Stimulated activated CD4-positive, alpha-beta T cell treated with anti-CD3 and anti-CD28 coated beads, Interleukin-12 subunit alpha, Interleukin-12 subunit beta, amount 100 ng/mL, for 24 hours (primary cell): ENCODE results near the gene ARHGEF33.

Source experiments
- DNase-seq, 2 experiments: peaks; one replicate each; pipeline ENCODE4 v3.0.0-alpha.2; 2020; ENCODE audit warnings: low read depth in 2 of 2

ARHGEF33 gene

DNA sequence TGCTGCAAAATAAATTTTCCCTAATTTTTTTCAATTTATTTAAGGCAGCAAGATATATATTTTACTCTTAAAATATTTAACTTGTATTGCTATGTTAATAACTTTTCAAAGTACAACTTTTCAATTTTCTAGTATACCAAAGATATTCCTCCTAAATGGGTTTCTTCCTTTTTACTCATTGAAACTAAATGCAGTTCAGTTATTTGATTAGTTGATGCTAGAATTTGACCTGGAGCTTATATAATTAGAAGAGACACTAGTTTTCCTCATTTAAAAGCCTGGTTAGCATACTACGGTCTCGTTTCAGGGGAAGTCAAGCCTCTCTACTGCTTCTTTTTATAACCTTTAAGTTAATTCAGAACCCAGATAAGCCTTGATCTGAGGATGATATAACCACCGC lies at the start of gene ARHGEF33:
ARHGEF33 (plus strand) TSS at position 301 of the 400 bp plus-strand sequence. CDS start 29,573 bp downstream, outside the sequence.
- DNase-seq, result no peak

DNA sequence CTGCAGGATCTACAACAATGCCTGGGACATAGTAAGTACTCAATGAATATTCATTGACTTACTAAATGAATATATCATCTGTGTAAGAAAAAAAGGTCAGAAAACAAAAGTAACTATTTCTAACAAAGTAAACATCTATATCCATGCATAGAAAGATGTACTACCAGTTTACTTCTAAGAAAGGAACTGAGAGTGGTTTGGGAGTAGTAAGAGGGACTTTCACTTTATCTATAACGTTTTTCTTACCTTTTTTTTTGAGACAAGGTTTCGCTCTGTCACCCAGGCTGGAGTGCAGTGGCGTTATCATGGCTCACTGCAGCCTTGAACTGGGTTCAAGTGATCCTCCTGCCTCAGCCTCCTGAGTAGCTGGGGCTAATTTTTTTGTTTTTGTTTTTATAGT lies 39.6 kb upstream of the ARHGEF33 start:
- DNase-seq, result no peak

DNA sequence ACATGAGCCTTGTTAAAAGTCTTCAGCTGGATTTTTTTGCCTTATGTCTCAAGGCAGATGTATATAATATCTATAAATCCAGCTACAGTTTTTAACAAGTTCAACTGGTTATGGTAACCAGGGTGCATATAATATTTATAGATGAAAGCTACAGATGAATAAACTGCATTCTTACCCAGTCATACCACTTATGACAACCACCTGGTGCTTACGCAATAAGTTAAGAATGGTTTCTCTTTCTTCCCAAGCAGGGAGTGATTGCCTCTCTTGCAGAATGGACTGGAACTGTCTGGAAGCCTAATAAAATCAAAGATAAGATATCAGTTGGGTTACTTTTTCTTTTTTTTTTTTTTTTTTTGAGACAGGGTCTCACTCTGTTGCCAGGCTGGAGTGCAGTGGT lies 33.5 kb upstream of the ARHGEF33 start:
- no peak for DNase-seq

DNA sequence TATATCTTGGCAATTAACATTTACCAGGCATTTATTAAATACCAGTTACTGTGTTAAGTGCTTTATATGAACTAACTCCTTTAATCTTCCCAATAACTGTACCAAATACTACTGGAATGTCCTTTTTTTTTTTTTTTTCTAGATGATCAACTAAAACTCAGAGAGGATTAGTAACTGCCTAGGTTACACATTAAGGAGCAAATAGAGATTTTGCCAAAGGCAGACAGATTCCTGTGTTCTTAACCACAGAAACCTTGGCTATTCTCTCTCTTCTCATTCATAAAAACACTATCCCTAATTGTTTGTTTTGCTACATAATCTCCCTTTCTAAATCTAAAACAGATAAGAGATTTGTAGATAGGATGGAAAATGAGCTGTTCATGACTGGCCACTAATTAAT lies 27.2 kb upstream of the ARHGEF33 start:
- DNase-seq, result no peak

DNA sequence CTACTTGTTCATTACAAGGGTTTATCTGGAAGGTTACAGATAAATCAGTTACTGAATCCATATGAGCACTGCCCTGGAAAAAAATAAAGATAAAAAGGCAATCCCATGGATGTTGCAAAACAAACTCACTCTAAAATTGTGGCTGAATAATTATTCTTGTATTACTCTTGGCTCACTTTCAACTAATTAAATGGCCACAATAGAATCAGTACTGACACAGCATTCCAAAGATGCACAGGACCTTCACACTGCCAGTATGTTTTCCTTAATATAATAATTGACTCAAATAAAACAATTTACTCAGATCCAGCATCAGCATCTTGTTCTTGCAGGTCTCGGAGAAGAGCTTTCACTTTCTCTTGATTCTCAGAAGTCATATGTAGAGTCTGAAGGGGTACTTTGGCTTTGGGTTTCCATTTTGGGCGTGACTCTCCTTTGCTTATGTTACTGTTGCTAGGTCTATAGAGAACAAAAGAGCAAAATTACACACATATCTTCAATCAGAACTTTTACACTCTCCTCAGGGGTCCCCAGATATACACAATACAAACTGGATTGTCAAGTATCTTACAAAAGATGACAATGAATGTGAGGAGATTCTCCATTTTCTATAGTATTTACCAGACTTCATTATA lies 26.5 kb upstream of the ARHGEF33 start:
- DNase-seq, result no peak

DNA sequence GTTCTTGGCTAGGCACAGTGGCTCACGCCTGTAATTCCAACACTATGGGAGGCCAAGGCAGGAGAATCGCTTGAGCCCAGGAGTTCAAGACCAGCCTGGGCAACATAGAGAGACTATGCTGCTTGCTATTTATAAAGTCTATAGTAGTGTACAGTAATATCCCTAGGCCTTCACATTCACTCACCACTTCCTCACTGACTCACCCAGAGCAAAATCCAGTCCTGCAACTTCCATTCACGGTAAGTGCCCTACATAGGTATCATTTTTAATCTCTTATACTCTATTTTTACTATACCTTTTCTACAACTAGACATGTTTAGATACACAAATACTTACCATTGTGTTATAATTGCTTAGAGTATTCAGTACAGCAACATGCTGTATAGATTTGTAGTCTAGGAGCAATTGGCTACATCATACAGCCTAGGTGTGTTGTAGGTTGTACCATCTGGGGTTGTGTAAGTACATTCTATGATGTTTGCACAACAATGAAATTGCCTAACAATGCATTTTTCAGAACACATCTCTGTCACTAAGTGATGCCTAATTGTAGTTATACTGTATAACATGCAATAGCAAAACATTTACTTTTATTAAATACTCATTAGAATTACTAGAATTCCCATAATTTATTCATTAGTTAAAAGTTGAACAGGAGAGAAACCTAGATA lies 22.8 kb upstream of the ARHGEF33 start:
- no peak for DNase-seq

DNA sequence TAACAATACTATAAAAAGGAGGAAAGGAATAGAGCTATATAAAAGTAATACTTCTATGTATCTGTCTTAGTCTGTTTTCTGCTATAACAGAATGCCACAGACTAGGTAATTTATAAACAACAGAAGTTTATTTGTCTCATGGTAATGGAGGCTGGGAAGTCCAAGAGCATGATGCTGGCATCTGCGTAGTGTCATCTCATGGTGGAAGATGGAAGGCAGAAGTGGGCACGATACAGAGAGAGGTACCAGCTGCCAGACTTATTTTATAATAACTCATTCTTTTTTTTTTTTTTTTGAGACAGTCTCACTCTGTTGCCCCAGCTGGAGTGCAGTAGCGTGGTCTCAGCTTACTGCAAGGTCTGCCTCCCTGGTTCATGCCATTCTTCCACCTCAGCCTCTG lies 18.2 kb upstream of the ARHGEF33 start:
- no peak for DNase-seq

DNA sequence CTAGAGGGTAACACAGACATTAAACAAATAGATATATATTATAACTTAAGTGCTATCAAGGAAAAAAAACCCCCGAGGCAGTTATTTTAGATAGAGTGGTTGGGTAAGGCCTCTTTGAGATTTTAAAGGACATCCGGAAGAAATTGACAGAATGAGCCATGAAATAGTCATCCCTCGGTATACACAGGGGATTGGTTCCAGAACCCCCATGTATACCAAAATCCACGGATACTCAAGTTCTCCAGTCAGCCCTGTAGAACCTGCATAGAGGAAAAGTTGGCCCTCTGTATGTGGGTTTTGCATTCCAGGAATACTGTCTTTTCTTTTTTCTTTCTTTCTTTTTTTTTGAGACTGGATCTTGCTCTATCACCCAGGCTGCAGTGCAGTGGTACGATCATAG lies 15.9 kb upstream of the ARHGEF33 start:
- no peak for DNase-seq

DNA sequence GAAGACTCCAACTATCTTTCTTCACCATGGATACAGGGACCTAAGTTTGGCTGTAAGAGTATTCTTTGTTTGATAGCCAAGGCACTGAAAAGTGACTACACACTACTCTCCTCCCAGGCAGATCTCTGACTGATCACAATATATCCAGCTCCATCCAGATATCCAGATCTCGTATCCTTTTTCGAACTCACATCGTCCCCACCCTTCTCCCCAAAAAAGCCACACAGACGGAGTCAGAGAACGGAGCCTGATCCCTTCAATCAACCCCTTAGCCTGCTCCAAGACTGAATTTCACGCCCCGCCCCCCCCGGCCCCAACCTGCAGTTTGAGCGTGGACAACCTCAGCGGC lies 14.5 kb upstream of the ARHGEF33 start:
- no peak for DNase-seq

DNA sequence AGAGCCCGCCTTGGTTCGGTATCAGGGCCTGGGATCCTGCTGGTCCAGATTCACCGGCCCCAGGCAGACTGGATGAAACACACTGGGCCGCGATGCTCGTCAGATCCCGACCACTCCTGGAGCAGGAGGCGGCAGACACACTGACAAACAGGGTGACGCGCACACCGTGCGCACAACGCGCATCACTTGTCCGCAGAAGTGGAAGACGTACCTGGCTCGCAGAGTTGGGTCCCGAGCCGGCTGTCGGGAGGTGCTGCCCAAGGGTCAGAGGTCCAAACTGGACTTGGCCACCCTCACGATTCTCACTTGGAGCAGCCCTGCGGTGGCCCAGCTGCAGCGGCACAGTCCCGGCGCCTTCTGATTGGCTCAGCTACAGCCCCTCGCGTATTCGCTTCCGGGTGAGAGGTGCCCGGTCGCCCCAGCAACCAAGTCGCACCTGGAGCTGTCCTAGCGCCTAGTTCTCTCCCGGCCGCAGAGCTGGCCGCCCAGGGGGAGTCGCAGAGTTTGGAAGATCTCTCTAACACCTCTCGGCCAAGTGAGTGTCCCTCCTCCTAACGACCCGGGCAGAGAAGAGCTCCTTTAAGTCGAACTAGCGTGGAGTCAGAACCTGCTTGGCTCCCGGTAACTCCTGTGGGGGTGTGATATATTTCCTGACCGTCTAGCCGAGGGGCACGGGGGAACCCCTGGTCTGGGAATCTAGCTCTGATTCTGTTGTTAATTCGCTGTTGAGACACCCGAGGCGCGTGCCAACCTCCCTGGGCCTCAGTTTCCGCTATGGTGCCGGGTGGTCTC lies 13.9 kb upstream of the ARHGEF33 start, which contains the start of the genes DHX57 and MORN2:
DHX57 (minus strand) TSS at position 359 of the 792 bp plus-strand sequence. CDS start 7,529 bp downstream, outside the sequence.
MORN2 (plus strand) TSS at position 401 of the 792 bp plus-strand sequence.
- peak; percentile 62 to 72 for DNase-seq

DNA sequence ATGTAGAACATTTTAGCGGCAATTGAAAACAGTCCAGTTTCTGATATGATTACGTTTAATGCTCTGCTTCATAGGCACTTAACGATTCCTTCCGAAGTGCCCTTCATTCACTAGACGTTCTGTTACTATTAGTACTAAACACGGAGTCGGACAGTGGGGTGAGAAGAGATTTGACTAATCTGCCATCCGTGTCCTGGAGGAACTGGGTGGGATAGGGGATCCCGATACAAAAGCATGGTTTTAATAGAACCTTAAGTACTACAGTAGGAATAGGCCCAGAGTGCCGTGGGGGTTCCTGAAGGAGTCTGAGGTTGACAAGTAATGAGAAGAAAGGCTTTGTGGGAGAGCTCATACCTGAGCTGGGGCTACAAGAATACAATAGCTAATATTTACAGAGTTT lies 13.3 kb upstream of the ARHGEF33 start:
- DNase-seq, result no peak

DNA sequence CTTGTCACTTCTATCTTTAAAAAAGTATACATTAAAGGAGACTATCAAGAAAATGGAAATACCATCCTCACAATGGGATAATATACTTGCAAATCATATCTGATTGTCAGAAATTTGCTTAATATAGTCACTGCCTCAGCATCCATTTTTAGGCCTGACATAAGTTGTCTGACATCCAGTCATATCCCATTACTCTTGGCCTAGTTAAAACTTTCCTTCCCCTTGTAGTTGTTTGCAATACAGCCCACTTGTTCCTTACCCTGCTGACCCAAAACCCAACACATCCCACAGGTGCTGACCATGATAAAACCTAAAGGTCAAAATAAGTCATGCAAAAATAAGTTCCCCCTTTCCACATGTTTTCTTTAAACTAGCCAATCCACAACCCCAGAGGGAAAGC lies 3.6 kb upstream of the ARHGEF33 start:
- DNase-seq, result no peak

DNA sequence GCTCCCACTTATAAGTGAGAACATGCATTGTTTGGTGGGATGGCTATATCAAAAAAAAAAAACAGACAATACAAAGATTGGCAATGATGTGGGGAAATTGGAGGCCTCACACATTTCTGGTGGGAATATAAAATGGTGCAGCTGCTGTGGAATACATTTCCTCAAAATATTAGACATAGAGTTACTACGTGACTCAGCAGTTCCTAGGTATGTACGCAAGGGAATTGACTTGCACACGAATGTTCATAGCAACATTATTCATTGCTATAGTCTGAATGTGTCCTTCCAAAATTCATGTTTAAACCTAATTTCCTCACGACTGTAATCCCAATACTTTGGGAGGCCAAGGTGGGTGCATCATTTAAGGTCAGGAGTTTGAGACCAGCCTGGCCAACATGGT lies 2.3 kb upstream of the ARHGEF33 start:
- no peak for DNase-seq

DNA sequence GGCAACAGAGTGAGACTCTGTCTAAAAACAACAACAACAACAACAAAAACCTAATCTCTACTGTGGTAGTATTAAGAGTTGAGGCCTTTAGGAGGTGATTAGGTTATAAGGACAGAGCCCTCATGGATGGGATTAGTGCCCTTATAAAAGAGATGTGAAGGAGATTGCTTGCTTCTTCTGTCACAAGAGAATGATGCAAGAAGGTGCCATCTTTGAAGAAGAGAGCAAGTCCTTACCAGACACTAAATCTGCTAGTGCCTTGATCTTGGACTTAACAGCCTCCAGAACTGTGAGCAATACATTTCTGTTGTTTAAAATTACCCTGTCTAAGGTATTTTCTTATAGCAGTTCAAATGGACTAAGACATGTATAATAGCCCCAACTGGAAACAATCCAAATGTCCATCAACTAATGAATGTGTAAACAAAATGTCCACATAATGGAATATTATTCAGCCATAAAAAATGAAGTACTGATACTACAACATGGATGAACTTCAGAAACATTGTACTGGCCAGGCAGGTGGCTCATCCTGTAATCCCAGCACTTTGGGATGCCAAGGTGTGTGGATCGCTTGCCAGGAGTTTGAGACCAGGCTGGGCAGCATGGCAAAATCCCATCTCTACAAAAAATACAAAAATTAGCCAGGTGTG lies 1.6 kb upstream of the ARHGEF33 start:
- no peak for DNase-seq

DNA sequence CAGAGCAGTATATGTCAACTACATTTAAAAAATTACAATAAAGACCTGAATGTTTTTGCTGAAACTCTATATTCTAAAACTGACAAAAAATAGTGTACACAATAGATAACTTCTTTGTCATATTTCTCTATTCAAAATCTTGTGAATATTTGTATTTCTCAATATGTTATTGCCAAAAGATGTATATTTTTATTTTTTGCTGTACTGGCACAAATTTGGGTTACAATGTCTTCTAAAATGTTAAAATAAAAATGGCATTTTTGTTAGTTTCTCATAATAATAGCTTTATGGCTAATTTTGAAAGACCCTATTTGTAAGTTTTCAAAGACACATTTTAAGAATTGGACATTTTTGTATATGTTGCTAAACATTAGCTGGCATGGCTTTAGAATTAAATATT lies 630 bp upstream of the ARHGEF33 start:
- DNase-seq, result no peak

DNA sequence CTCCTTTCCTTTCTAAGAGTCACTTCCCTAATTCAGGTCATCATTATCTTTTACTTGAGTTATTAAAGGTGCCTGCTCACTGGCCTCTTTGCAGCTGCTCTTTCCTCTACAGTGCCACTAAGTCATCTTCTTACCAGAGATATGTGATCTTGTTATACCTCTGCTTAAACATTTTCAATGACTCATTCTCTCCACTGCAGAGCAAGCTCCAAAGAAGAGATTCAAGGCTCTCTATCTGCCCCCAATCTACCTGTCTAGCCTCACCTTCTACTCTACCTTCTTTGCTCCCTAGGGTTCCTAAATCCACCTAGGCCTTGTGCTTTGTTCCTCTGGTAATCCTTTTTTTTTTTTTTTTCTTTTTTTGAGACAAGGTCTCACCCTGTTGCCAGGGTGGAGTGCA lies 3.1 kb downstream of the ARHGEF33 start:
- no peak for DNase-seq

DNA sequence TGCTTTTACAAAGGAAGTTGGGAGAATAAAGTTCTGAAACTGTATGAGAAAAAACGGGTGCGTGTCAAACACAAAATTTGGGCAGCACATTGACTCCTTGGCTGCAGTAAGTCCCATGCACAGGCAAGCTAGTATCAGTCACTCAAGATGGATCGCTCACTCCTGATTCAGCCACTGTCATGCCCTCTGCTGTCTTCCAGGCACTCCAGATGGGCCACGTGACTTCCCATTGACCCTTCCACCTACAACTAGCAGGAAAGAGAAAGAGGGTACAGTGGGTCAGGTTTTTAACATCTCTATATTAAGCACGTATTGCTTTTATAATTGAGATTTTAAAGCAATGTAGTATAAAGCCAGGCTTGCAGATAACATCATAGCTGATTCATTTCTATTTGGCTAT lies 8.6 kb downstream of the ARHGEF33 start:
- DNase-seq, result no peak

DNA sequence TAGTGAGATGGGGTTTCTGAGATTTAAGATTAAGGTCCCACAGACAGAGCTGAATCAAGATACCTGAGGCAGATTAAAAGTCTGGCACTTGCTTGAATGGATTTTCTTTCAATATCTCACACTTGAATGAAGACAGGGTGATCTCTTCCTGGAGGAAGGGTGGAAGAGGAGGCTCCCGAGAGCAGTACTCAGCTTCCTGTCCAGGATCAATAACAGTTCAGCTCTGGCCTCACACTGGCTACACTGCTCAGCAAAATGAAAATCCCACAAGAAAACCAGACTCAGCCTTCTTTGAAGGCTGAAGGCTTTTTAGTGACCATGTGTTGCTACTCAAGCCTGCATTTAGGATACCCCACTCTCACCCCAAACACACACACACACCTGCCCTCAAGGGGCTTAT lies 11.1 kb downstream of the ARHGEF33 start:
- DNase-seq, result no peak

DNA sequence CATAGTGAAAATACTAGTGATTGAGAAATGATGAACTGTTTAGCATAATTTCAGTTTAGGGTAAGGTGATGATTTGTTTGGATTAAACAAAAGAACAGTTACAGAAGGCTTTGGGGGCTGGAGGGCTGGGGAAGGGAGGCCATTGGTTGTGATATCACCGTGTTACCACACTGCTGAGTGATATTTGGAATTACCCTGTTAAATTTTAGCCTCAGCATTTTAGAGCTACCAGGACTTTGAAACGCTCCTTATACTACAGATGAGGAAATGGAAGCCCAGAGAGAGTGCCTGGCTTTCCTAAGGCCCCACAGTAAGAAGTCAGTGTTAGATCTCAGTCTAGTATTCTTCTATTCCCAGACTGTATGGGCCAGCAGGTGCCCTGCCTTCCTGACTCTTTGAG lies 15.6 kb downstream of the ARHGEF33 start:
- DNase-seq, result no peak

DNA sequence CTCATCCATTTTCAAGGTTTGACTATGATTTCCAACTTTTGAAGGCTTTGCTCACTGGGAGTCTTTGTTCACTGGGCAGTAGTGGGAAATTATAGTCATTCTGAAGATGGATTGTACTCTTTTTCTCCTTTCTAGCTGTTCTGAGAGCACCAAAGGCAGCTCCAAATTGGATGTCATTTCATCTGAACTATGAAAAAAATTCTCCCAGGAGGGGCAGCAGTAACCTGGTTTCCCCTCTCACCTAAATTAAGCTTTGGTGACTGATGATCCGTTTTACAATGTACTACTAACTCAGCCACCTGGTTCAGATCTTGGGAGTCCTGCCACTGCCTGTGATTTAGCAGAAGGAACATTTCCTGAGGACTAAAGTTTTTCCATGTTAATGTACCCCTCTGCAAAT lies 17.6 kb downstream of the ARHGEF33 start:
- no peak for DNase-seq

DNA sequence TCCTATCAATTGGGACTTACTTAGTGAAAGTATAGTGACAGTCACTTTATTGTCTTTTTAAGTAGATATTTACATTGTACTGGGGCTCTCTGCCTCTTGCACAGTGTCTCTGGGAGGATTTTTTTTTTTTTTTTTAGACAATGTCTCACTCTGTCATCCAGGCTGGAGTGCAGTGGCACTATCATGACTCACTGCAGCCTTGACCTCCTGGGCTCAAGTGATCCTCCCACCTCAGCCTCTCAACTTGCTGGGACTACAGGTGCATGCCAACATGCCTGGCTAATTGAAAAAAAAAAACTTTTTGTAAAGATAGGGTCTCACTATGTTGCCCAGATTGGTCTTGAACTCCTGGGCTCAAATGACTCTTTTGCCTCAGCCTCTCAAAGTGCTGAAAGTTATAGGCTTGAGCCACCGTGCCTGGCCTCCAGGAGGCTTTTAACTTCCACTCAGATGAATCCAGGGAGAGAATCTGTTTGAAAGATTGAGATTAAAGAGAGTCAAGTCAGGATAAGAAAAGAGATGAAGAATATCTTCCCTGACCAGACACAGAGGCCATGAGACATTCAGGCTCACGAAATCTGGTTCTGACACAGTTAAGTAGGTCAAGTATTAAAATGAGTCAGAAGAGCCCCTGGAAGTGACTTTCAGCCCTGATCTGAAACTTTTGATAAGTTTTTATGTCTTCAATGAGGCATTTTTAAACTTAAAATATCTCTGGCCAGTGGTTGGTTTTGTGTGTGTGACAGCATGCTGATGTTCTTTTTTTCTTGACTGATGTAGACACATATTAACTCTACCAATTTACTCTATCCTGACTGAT lies 18.3 kb downstream of the ARHGEF33 start:
- DNase-seq, result no peak
